ENCODE results near the gene CXXC5. TPM values are rescaled to one million over a fixed set of nuclear protein-coding genes. Genes with fewer than 3 reads are reported as not detected.

The CXXC5 gene
- total and polyA plus RNA-seq, 9 of the 15 experiments (the other 6 are each of a cell fraction or from before 2014, with no cell fraction given), result 1.9 to 123 (median 45.8) TPM

GRCh38 chr5:139710319-139711066 is 62.3 kb downstream of the CXXC5 start (continued):
- TF ChIP-seq GTF3C2 (IDR thresholded peaks at IDR 0.05; ENCODE audit: borderline replicate concordance, extremely low read depth, insufficient read length) (no peak), SIRT6 (IDR thresholded peaks at IDR 0.05; ENCODE audit: low read depth, low read length) (no peak), HNRNPLL (IDR thresholded peaks at IDR 0.05; ENCODE audit: low read depth, low read length, poor library complexity, severe bottlenecking) (no peak), E2F1 (CRISPR knock-in tag; IDR thresholded peaks at IDR 0.05) (no peak), ZNF24 (IDR thresholded peaks at IDR 0.05) (no peak), JUND (IDR thresholded peaks at IDR 0.05; ENCODE audit: borderline replicate concordance, low read depth, low read length) (0 out of 2 replicates have a peak, but pooled peaks have one; percentile 13), JUND (tag; IDR thresholded peaks at IDR 0.05; ENCODE audit: borderline replicate concordance, low read depth, low read length) (no peak), NEUROD1 (IDR thresholded peaks at IDR 0.05; ENCODE audit: borderline replicate concordance, low read depth, low read length, partially characterized antibody) (no peak), MAZ (CRISPR knock-in tag; conservative IDR thresholded peaks at IDR 0.05 in 1 of 2, IDR thresholded peaks at IDR 0.05 in 1 of 2) (no peak; a peak in 1 of 4 replicates), FOXK1 (CRISPR knock-in tag; IDR thresholded peaks at IDR 0.05; ENCODE audit: borderline replicate concordance) (peak; percentile 85), PBX2 (CRISPR knock-in tag; IDR thresholded peaks at IDR 0.05; ENCODE audit: low read depth) (no peak), PBX2 (tag; conservative IDR thresholded peaks at IDR 0.05; ENCODE audit: low read depth) (no peak), DEAF1 (CRISPR knock-in tag; IDR thresholded peaks at IDR 0.05) (no peak), UBTF (IDR thresholded peaks at IDR 0.05; ENCODE audit: borderline replicate concordance in 1 of 2, low read depth in 2 of 2, low read length in 2 of 2) (0 out of 4 replicates have a peak, but pooled peaks of 1 of the 2 experiments have one; percentile 18)

Data from K562 (cell line).